SH-SY5Y (cell line): ENCODE measurements around the gene RAP2B.

Experiments
- GATA2 ChIP-seq: IDR thresholded peaks from 2 replicates; pipeline ENCODE4 v1.6.1; 2011; ENCODE audit warnings: mild to moderate bottlenecking, low read depth, low read length
- GATA3 ChIP-seq: IDR thresholded peaks from 2 replicates; pipeline ENCODE4 v1.6.1; 2011; ENCODE audit warnings: low read depth, mild to moderate bottlenecking, low read length, moderate library complexity

GRCh38 chr3:153173758-153174516 lies 11.9 kb downstream of the RAP2B start:
- TF ChIP-seq GATA3 (no peak), GATA2 (no peak)
